Measurements from ENCODE around the gene CD276.

DNA sequence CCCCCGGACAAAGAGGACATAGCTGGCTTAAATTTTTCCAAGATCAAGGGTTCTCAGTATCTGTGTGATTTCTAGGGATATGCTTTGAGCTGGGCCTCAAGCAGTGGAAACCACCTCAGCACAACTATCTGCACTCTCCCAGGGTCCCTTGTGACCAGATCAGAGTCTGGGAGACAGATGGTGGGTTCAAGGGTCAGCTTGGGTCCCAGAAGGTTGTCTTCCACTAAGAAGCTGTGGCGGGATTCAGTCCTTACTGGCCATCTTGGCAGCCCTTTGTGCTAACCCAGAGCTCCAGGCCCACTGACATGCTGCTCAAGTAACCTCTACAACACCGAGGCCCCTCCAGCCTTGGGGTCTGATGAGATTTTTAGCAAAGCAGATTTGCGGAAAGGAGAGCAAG is 66.3 kb downstream of the CD276 start:
- no peak for TF ChIP-seq POLR2AphosphoS5 (IDR thresholded peaks at IDR 0.05)
- TF ChIP-seq, protein P1, sequence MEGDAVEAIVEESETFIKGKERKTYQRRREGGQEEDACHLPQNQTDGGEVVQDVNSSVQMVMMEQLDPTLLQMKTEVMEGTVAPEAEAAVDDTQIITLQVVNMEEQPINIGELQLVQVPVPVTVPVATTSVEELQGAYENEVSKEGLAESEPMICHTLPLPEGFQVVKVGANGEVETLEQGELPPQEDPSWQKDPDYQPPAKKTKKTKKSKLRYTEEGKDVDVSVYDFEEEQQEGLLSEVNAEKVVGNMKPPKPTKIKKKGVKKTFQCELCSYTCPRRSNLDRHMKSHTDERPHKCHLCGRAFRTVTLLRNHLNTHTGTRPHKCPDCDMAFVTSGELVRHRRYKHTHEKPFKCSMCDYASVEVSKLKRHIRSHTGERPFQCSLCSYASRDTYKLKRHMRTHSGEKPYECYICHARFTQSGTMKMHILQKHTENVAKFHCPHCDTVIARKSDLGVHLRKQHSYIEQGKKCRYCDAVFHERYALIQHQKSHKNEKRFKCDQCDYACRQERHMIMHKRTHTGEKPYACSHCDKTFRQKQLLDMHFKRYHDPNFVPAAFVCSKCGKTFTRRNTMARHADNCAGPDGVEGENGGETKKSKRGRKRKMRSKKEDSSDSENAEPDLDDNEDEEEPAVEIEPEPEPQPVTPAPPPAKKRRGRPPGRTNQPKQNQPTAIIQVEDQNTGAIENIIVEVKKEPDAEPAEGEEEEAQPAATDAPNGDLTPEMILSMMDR (IDR thresholded peaks at IDR 0.05; ENCODE audit: poor library complexity, severe bottlenecking): no peak
- TF ChIP-seq EP300 (conservative IDR thresholded peaks at IDR 0.05; ENCODE audit: poor library complexity, severe bottlenecking): no peak
- TF ChIP-seq TAF1 (IDR thresholded peaks at IDR 0.05; ENCODE audit: low read depth): no peak
- no peak for TF ChIP-seq EZH2 (IDR thresholded peaks at IDR 0.05; ENCODE audit: borderline replicate concordance, insufficient read depth, low read length, poor library complexity, severe bottlenecking)
- TF ChIP-seq MXI1 (conservative IDR thresholded peaks at IDR 0.05; ENCODE audit: poor library complexity, severe bottlenecking): no peak
- no peak for TF ChIP-seq SMC3 (conservative IDR thresholded peaks at IDR 0.05; ENCODE audit: poor library complexity)
